Stimulated activated CD4-positive, alpha-beta T cell treated with anti-CD3 and anti-CD28 coated beads, Interleukin-1b, Interleukin-23, amount 100 ng/mL, for 48 hours (primary cell): ENCODE data around the gene TDO2.
"Not testable (repeated sequence)": the region's sequence is repeated elsewhere in the genome, so short reads cannot be mapped to it uniquely, and the experiment has no call there.

Experiments used
- DNase-seq: peaks from one replicate; pipeline ENCODE4 v3.0.0-alpha.2; 2020

Gene TDO2

GRCh38 chr4:155903453-155903852, at the start of gene TDO2:
Gene TDO2 (plus strand): TSS chr4:155903696. CDS start chr4:155903759, 63 bp downstream.
- DNase-seq = no peak

GRCh38 chr4:155854582-155855226, 48.8 kb upstream of the TDO2 start:
- no peak for DNase-seq

- DNase-seq = no peak
Observed at GRCh38 chr4:155855897-155856296, 47.6 kb upstream of the TDO2 start.

GRCh38 chr4:155866177-155866576, 37.3 kb upstream of the TDO2 start, which contains the start of gene ASIC5:
Gene ASIC5 (minus strand): TSS chr4:155866277. CDS start chr4:155866226, 51 bp downstream.
- no peak for DNase-seq

GRCh38 chr4:155875878-155876277, 27.6 kb upstream of the TDO2 start:
- no peak for DNase-seq

- no peak for DNase-seq
Observed at GRCh38 chr4:155877971-155878370, 25.5 kb upstream of the TDO2 start.

- no peak for DNase-seq
Observed at GRCh38 chr4:155878611-155879010, 24.9 kb upstream of the TDO2 start.

GRCh38 chr4:155879767-155880166, 23.7 kb upstream of the TDO2 start:
- no peak for DNase-seq

GRCh38 chr4:155881555-155881954, 21.9 kb upstream of the TDO2 start:
- DNase-seq = no peak

- no peak for DNase-seq
Observed at GRCh38 chr4:155883895-155884294, 19.6 kb upstream of the TDO2 start.

GRCh38 chr4:155885666-155886065, 17.8 kb upstream of the TDO2 start:
- no peak for DNase-seq

- DNase-seq = no peak
Observed at GRCh38 chr4:155887045-155887444, 16.5 kb upstream of the TDO2 start.

GRCh38 chr4:155887847-155888570, 15.5 kb upstream of the TDO2 start:
- DNase-seq = no peak

- DNase-seq = no peak
Observed at GRCh38 chr4:155889031-155889793, 14.3 kb upstream of the TDO2 start.

- no peak for DNase-seq
Observed at GRCh38 chr4:155889946-155890345, 13.6 kb upstream of the TDO2 start.

GRCh38 chr4:155891058-155891457, 12.4 kb upstream of the TDO2 start:
- DNase-seq = no peak

GRCh38 chr4:155898371-155898770, 5.1 kb upstream of the TDO2 start:
- DNase-seq = not testable (repeated sequence)

GRCh38 chr4:155899891-155900290, 3.6 kb upstream of the TDO2 start:
- no peak for DNase-seq

GRCh38 chr4:155900381-155900780, 3.1 kb upstream of the TDO2 start:
- DNase-seq = no peak

- DNase-seq = no peak
Observed at GRCh38 chr4:155901013-155901412, 2.5 kb upstream of the TDO2 start.

- DNase-seq = no peak
Observed at GRCh38 chr4:155904331-155904730, 835 bp downstream of the TDO2 start.

GRCh38 chr4:155906554-155907247, 3.2 kb downstream of the TDO2 start:
- DNase-seq = no peak

- no peak for DNase-seq
Observed at GRCh38 chr4:155907556-155907955, 4.1 kb downstream of the TDO2 start.
